Measurements from ENCODE around the gene FAT2. TPM values are rescaled to one million over a fixed set of nuclear protein-coding genes. Genes with fewer than 3 reads are reported as not detected.

The FAT2 gene
- total RNA-seq, 1 donor from 2014 or later, result 0.53 TPM

GRCh38 chr5:151551985-151552384 is 39.1 kb downstream of the FAT2 start:
- DNase-seq, result no peak
- ATAC-seq, result no peak
- Histone ChIP-seq H3K4me3 (no peak overlapping the region), H3K4me1 (no peaks in the 10 kb centered on the region), H3K27ac (no peak overlapping the region), H3K27me3 (ENCODE audit: low read depth) (no peaks in the 10 kb centered on the region), H3K9me3 (no peaks in the 10 kb centered on the region), H3K36me3 (no peaks in the 10 kb centered on the region)
- intact Hi-C loops (cut with DNase I), result no loop called here
- TF ChIP-seq, protein P1, sequence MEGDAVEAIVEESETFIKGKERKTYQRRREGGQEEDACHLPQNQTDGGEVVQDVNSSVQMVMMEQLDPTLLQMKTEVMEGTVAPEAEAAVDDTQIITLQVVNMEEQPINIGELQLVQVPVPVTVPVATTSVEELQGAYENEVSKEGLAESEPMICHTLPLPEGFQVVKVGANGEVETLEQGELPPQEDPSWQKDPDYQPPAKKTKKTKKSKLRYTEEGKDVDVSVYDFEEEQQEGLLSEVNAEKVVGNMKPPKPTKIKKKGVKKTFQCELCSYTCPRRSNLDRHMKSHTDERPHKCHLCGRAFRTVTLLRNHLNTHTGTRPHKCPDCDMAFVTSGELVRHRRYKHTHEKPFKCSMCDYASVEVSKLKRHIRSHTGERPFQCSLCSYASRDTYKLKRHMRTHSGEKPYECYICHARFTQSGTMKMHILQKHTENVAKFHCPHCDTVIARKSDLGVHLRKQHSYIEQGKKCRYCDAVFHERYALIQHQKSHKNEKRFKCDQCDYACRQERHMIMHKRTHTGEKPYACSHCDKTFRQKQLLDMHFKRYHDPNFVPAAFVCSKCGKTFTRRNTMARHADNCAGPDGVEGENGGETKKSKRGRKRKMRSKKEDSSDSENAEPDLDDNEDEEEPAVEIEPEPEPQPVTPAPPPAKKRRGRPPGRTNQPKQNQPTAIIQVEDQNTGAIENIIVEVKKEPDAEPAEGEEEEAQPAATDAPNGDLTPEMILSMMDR (IDR thresholded peaks at IDR 0.05), result no peak

- Histone ChIP-seq H3K4me1 (no peaks in the 10 kb centered on the region), H3K27ac (no peak overlapping the region), H3K9me3 (no peaks in the 10 kb centered on the region), H3K4me3 (no peak overlapping the region), H3K36me3 (no peaks in the 10 kb centered on the region), H3K27me3 (ENCODE audit: low read depth) (no peaks in the 10 kb centered on the region)
- TF ChIP-seq, protein P1 (IDR thresholded peaks at IDR 0.05), result no peak
- ATAC-seq, result no peak
- intact Hi-C loops (cut with DNase I), result no loop called here
- DNase-seq, result no peak
These were observed 41.0 kb downstream of the FAT2 start for GRCh38 chr5:151550146-151550545.

DNA sequence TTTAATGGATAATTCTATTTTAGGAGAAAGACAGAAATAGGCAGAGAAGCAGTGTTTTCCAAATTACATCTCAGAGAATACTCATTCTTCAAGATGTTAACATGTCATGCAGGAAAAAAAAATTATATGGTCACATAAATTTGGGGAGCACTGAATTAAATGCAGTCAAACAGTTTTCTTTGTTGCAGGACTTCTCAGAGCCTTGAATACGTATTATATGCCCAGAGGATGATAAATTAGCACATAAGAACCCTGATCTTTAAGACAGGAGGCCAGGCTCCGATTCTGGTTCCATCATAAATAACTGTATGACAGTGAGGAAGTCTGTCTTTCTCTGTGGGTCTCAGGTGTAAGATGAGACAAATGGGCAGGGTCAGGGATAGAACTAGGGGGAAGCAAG is 41.4 kb downstream of the FAT2 start:
- H3K4me1 ChIP-seq, result no peaks in the 10 kb centered on the region
- DNase-seq, result no peak
- intact Hi-C loops (cut with DNase I), result no loop called here
- ATAC-seq, result no peak
- H3K4me3 ChIP-seq, result no peak overlapping the region
- H3K9me3 ChIP-seq, result no peaks in the 10 kb centered on the region
- H3K27ac ChIP-seq, result no peak overlapping the region
- TF ChIP-seq, protein P1 (IDR thresholded peaks at IDR 0.05), result no peak
- no peaks in the 10 kb centered on the region for H3K27me3 ChIP-seq (ENCODE audit: low read depth)
- no peaks in the 10 kb centered on the region for H3K36me3 ChIP-seq

- ATAC-seq, result no peak
- Histone ChIP-seq H3K27me3 (ENCODE audit: low read depth) (no peaks in the 10 kb centered on the region), H3K4me3 (no peak overlapping the region), H3K9me3 (no peaks in the 10 kb centered on the region), H3K27ac (no peak overlapping the region), H3K36me3 (no peaks in the 10 kb centered on the region), H3K4me1 (no peaks in the 10 kb centered on the region)
- no peak for DNase-seq
- intact Hi-C loops (cut with DNase I), result no loop called here
- TF ChIP-seq, protein P1 (IDR thresholded peaks at IDR 0.05), result no peak
These were observed 43.8 kb downstream of the FAT2 start for GRCh38 chr5:151547364-151547763.

GRCh38 chr5:151541571-151541970 is 49.6 kb downstream of the FAT2 start:
- Histone ChIP-seq H3K36me3 (no peaks in the 10 kb centered on the region), H3K27me3 (ENCODE audit: low read depth) (no peaks in the 10 kb centered on the region), H3K27ac (no peak overlapping the region), H3K9me3 (no peaks in the 10 kb centered on the region), H3K4me1 (no peaks in the 10 kb centered on the region), H3K4me3 (no peak overlapping the region)
- no peak for ATAC-seq
- no peak for DNase-seq
- TF ChIP-seq, protein P1 (IDR thresholded peaks at IDR 0.05), result no peak
- intact Hi-C loops (cut with DNase I), result no loop called here

Other genes with a start within 250 kb of the FAT2 start
- not detected for gene SLC36A2, start 243.8 kb downstream of the FAT2 start, total RNA-seq
- gene SLC36A1, start 143.7 kb downstream of the FAT2 start, total RNA-seq, result 11.5 TPM
- 904 TPM for gene SPARC, start 95.6 kb upstream of the FAT2 start, total RNA-seq
- 68.2 TPM for gene ATOX1, start 167.3 kb upstream of the FAT2 start, total RNA-seq
- 148 TPM for gene G3BP1, start 180.6 kb upstream of the FAT2 start, total RNA-seq